Stimulated activated CD8-positive, alpha-beta memory T cell treated with anti-CD3 and anti-CD28 coated beads, Interleukin-12 subunit alpha, Interleukin-12 subunit beta, amount 100 ng/mL, for 24 hours (primary cell): Measurements from ENCODE around the gene PLCB2.

Experiments
- DNase-seq: peaks from one replicate; pipeline ENCODE4 v3.0.0-alpha.2; 2020; ENCODE audit errors: extremely low read depth

Gene PLCB2

DNA sequence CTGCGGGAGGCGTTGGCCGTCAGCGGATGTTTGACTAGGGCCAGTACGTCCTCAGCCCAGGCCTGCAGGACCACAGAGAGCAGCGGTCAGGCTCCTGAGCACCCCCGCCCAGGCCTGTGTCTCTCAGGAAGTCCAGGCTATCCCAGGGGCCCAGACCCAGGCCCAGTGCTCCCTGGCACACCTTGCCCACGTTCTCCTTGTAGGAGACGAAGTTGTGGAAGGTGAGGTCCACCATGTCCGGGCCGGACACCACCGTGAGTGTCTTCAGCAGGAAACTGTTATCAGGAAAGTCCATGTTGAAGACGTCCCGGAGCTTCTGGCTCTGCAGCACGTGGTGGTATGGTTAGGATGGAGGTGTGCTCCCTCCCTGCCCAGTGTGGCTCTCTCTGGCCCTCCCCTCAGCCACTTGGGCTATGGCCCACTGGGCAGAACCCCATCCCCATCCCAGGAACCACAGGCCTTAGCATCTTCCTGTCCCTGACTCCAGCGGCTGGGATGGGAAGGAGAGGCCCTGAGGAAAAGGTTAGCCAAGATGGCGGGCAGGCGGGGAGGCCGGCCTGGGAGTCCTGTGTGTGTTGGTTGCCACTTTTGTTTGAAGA, 5.3 kb downstream of the PLCB2 start:
- no peak for DNase-seq

DNA sequence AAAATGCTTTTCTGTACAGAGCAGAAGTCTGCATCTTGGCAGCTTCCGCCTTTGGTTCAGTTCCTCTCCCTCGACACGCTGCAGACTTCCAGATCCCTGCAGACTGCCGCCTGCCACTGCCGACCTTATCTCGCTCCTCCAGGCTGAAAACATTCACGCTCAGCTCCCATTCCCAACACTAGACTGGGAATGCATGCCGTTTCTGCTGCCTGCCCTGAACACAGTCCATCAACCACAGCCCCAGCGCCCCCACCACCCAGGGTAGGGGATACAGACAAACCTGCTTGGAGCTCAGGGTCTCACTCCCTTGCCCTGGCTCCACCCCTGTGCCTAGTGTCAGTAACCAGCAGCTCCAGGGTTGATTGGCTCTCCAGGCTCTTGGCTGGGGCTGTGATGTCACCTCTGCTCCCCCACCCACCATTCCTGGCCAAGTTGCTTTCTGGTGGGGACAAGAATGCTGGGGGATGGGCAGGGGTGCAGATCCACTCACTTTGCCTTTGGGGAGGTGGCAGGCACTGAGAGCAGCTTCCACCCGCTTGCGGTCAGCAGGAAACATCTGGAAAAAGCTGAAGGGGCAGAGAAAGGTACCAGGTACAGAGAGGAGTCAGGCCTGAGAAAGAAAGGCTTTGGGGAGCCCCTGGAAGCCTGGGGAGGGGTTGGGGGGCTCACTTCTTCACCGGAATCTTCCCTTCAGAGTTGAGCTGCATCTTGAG, 6.1 kb downstream of the PLCB2 start:
- no peak for DNase-seq

DNA sequence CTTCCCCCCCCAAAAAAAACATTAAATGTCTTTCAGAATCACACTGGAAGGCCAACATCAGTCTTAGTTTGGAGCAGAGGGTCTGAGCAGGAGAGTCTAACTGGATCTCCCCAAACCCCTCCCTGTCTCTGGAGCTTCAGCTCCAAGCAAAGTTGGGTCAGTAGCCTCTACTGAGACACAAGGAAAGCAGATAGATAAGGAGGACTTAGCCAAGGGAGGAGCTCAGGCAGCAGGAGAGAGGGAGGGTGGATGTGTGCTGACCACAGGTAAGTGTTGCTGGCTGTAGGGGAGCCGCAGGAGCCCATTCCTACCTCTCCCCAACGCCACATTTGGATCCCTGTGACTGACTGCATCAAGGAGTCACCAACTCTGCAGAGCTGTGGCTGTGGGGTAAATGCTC, 7.0 kb downstream of the PLCB2 start:
- no peak for DNase-seq

DNA sequence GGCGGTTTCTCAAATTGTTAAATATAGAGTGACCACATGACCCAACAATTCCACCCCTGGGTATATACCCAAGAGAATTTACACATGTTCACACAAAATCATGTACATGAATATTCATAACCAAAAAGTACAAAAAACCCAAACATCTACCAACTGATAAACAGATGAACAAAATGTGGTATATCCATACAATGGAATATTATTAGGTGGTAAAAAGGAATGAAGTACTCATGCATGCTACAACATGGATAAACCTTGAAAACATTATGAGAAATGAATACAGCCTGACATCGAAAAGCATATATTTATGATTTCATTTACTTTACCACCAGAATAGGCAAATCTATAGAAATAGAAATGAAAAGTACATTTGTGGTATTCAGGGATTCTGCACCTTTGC, 7.4 kb downstream of the PLCB2 start:
- DNase-seq: no peak

GRCh38 chr15:40298216-40298935, 9.4 kb downstream of the PLCB2 start:
- DNase-seq: no peak

GRCh38 chr15:40297356-40297755, 10.4 kb downstream of the PLCB2 start:
- no peak for DNase-seq

- DNase-seq: no peak
Observed at GRCh38 chr15:40296561-40297230, 11.0 kb downstream of the PLCB2 start.

GRCh38 chr15:40295877-40296560, 11.7 kb downstream of the PLCB2 start:
- DNase-seq: no peak

GRCh38 chr15:40295297-40295696, 12.4 kb downstream of the PLCB2 start:
- DNase-seq: no peak

- DNase-seq: no peak
Observed at GRCh38 chr15:40293905-40294895, 13.5 kb downstream of the PLCB2 start.

GRCh38 chr15:40293006-40293405, 14.7 kb downstream of the PLCB2 start:
- no peak for DNase-seq

DNA sequence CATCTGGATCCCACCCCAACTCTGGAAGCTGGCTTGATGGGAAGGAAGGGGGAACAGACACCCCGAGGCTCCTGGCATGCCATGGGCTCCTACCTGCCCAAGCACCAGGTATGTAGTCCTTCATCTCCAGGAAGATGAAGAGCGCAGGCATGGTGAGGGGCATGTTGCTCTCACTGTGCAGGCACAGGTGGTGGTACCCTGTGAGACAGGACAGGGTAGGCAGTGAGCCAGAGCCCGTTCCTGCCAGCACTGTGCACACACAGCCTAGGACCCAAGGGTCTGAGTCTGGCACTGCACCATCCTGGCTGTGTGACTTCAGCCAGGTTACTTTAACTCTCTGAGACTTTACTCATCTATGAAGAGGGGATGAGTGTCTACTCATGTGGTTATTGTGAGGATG, 15.5 kb downstream of the PLCB2 start:
- no peak for DNase-seq

- DNase-seq: no peak
Observed at GRCh38 chr15:40290918-40291574, 16.7 kb downstream of the PLCB2 start.

- DNase-seq: no peak
Observed at GRCh38 chr15:40290545-40290917, 17.2 kb downstream of the PLCB2 start.

DNA sequence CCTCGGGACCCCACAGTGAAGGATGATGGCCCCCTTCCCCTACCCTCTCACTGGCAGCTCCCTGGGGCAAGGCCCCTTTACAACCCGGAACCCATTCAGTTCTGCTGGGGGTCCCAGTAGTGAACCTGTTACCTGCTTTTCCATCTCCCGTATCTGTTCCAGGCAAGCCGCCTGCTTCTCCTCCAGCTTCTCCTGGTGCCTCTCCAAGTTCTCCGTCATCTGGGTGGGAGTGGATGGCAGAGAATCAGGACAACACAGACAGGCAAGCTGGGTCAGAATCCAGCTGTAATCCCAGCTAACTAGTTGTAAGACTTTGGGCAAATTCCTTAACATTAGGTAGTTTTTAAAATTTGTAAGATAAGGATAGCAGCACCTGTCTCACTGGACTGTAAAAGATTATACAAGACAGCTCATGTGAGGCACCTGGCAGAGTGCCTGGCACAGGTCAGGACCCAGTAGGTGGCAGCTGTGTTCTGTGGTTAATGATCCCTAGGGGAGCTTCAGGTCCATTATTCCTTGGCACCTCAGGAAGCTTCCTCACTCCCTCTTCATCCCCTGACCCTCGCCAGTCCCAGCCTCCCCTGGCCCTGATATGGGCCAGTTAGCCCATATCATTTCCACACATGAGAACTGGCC, 18.5 kb downstream of the PLCB2 start:
- no peak for DNase-seq

GRCh38 chr15:40287968-40288367, 19.8 kb downstream of the PLCB2 start:
- no peak for DNase-seq

GRCh38 chr15:40287505-40287904, 20.2 kb downstream of the PLCB2 start:
- no peak for DNase-seq

- no peak for DNase-seq
Observed at GRCh38 chr15:40286794-40287193, 20.9 kb downstream of the PLCB2 start.

DNA sequence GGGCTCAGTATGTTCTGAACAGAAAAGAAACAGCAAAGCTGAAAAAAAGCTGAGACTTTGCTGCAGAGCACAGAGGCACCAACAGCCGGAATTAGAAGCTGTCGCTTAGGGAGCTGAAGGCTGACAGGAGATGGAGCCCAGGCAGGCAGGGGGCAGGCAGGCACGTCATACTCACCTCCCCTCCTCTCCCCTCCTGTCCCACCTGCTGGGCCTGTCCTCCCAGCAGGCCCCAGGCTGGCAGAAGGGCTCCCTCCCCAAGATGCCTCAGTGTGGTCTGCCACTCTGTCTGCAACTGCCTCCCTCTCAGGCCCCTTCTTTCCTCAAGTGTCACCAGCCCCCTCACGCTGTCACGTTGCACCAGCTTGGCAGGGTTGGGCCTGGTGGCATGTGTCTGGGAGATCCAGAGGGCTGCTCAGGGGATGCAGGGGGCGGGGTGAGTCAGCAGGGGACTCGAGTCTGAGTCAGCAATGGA, 21.6 kb downstream of the PLCB2 start:
- no peak for DNase-seq

GRCh38 chr15:40285554-40286011, 22.2 kb downstream of the PLCB2 start:
- no peak for DNase-seq
